Measurements from ENCODE around the gene PLCB4.
A peak's percentile ranks its signal among the peaks of the same experiment; 100 is the strongest.
"Not testable (repeated sequence)": the region's sequence is repeated elsewhere in the genome, so short reads cannot be mapped to it uniquely, and the experiment has no call there.

Gene PLCB4

GRCh38 chr20:9367746-9368145, 298.9 kb downstream of the PLCB4 start:
- no peak for TF ChIP-seq CTCF (IDR thresholded peaks at IDR 0.05)
- Histone ChIP-seq H3K27ac (no peak overlapping the region), H3K4me3 (no peak overlapping the region)
- DNase-seq (ENCODE audit: low spot score) = no peak

GRCh38 chr20:9368893-9369292, 300.0 kb downstream of the PLCB4 start:
- no peak for TF ChIP-seq CTCF (IDR thresholded peaks at IDR 0.05)
- Histone ChIP-seq H3K27ac (peak overlapping the region in 1 of 2 donors; percentile 45), H3K4me3 (no peak overlapping the region)
- no peak for DNase-seq (ENCODE audit: low spot score)

GRCh38 chr20:9369557-9369956, 300.7 kb downstream of the PLCB4 start:
- TF ChIP-seq CTCF (IDR thresholded peaks at IDR 0.05) = no peak
- no peak for DNase-seq (ENCODE audit: low spot score)
- H3K27ac ChIP-seq = no peak overlapping the region
- no peak overlapping the region for H3K4me3 ChIP-seq

GRCh38 chr20:9374072-9374471, 305.2 kb downstream of the PLCB4 start:
- TF ChIP-seq CTCF (IDR thresholded peaks at IDR 0.05) = no peak
- Histone ChIP-seq H3K27ac (peak overlapping the region; percentile 33 to 57), H3K4me3 (no peak overlapping the region)
- no peak for DNase-seq (ENCODE audit: low spot score)

GRCh38 chr20:9374480-9374879, 305.6 kb downstream of the PLCB4 start:
- TF ChIP-seq CTCF (IDR thresholded peaks at IDR 0.05) = no peak
- no peak for DNase-seq (ENCODE audit: low spot score)

GRCh38 chr20:9375221-9375681, 306.4 kb downstream of the PLCB4 start:
- TF ChIP-seq CTCF (IDR thresholded peaks at IDR 0.05) = no peak
- no peak for DNase-seq (ENCODE audit: low spot score)
- peak overlapping the region; percentile 0 to 57 for H3K27ac ChIP-seq
- no peak overlapping the region for H3K4me3 ChIP-seq

More at GRCh38 chr20:9374480-9374879, 305.6 kb downstream of the PLCB4 start:
- no peak overlapping the region for H3K4me3 ChIP-seq
- H3K27ac ChIP-seq = peak overlapping the region; percentile 33 to 57

GRCh38 chr20:9377007-9377406, 308.1 kb downstream of the PLCB4 start:
- DNase-seq (ENCODE audit: low spot score) = no peak
- no peak overlapping the region for H3K4me3 ChIP-seq
- H3K27ac ChIP-seq = no peak overlapping the region
- TF ChIP-seq CTCF (IDR thresholded peaks at IDR 0.05) = no peak

- H3K27ac ChIP-seq; DNase-seq (ENCODE audit: low spot score); H3K4me3 ChIP-seq: not testable (repeated sequence)
Measured at GRCh38 chr20:9385345-9386310, 316.7 kb downstream of the PLCB4 start.

Measured in coronary artery (tissue), 2 donors.